MV-4-11 (cell line): Measurements from ENCODE around the gene CORO2B.
A peak's percentile ranks its signal among the peaks of the same experiment; 100 is the strongest.

Experiments
- DNase-seq: peaks from one replicate; lab custom pipeline; 2025; lab: John Stamatoyannopoulos, UW

The CORO2B gene

GRCh38 chr15:68553994-68554720, 24.6 kb upstream of the CORO2B start:
- DNase-seq, result peak; percentile 21

- no peak for DNase-seq
These were observed 23.8 kb upstream of the CORO2B start for GRCh38 chr15:68554721-68555678.

GRCh38 chr15:68555679-68556037, 23.1 kb upstream of the CORO2B start:
- no peak for DNase-seq

- DNase-seq, result no peak
These were observed 22.4 kb upstream of the CORO2B start for GRCh38 chr15:68556139-68556990.

- no peak for DNase-seq
These were observed 21.1 kb upstream of the CORO2B start for GRCh38 chr15:68557469-68558317.

GRCh38 chr15:68558318-68559305, 20.2 kb upstream of the CORO2B start:
- no peak for DNase-seq

GRCh38 chr15:68559345-68560310, 19.2 kb upstream of the CORO2B start:
- DNase-seq, result peak; percentile 13

GRCh38 chr15:68560501-68561113, 18.2 kb upstream of the CORO2B start:
- no peak for DNase-seq

GRCh38 chr15:68561171-68561900, 17.5 kb upstream of the CORO2B start:
- DNase-seq, result no peak

GRCh38 chr15:68561901-68562300, 16.9 kb upstream of the CORO2B start:
- DNase-seq, result no peak

GRCh38 chr15:68564173-68564572, 14.6 kb upstream of the CORO2B start:
- DNase-seq, result no peak

GRCh38 chr15:68565234-68565633, 13.6 kb upstream of the CORO2B start:
- no peak for DNase-seq

- no peak for DNase-seq
These were observed 13.1 kb upstream of the CORO2B start for GRCh38 chr15:68565726-68566125.

- no peak for DNase-seq
These were observed 12.3 kb upstream of the CORO2B start for GRCh38 chr15:68566377-68566954.

- no peak for DNase-seq
These were observed 11.4 kb upstream of the CORO2B start for GRCh38 chr15:68567345-68567744.

GRCh38 chr15:68570974-68571373, 7.8 kb upstream of the CORO2B start:
- DNase-seq, result no peak

GRCh38 chr15:68571582-68571981, 7.2 kb upstream of the CORO2B start:
- no peak for DNase-seq
